ENCODE data around the gene MSL1.

MSL1 gene

GRCh38 chr17:40079545-40079944 lies 42.2 kb upstream of the MSL1 start:
- no peaks in the 10 kb centered on the region; the same call in 1 of the 2 replicates for H3K4me1 ChIP-seq (ENCODE audit: control insufficient read depth, insufficient read depth, low read length)
- no peaks in the 10 kb centered on the region for H3K9me3 ChIP-seq (ENCODE audit: control insufficient read depth, insufficient read depth, low read depth, low read length)
- ChIA-PET POLR2A (interaction anchor here (1.4 kb wide), 1 partner anchor 25 kb away, joined by 4 read pairs; the partner anchor contains the start of gene MED24), CTCF (interaction anchor here (0.6 to 10.2 kb wide), 3 partner anchors 9 to 824 kb away, joined by 3 to 154 read pairs (median 3); no protein-coding TSS in a partner anchor)
- no peak overlapping the region for H3K4me3 ChIP-seq (ENCODE audit: low read depth, low read length)
- H3K27ac ChIP-seq (ENCODE audit: extremely low read depth, low read depth, low read length), result no peak overlapping the region
- H3K36me3 ChIP-seq (ENCODE audit: control insufficient read depth in 2 of 2, insufficient read depth in 1 of 2, low read length in 2 of 2), result peaks cover 0 to 45% of the 10 kb centered on the region in 2 experiments; a peak in 2 of 3 replicates
- TF ChIP-seq ZNF24 (tag by site-specific recombination; IDR thresholded peaks at IDR 0.05) (no peak), ZNF658 (tag by site-specific recombination; IDR thresholded peaks at IDR 0.05) (no peak), ZNF639 (tag by site-specific recombination; IDR thresholded peaks at IDR 0.05) (no peak), ZNF747 (tag by site-specific recombination; IDR thresholded peaks at IDR 0.05) (no peak), ZNF404 (tag by site-specific recombination; IDR thresholded peaks at IDR 0.05) (no peak), ZNF514 (tag by site-specific recombination; IDR thresholded peaks at IDR 0.05) (no peak)

GRCh38 chr17:40084477-40084876 lies 37.3 kb upstream of the MSL1 start:
- ChIA-PET CTCF (interaction anchor here (0.6 to 4.9 kb wide), 14 partner anchors 9 to 431 kb away, joined by 3 to 91 read pairs (median 6); partner anchors contain the start of gene CSF3), POLR2A (no interaction called here)
- no peak for TF ChIP-seq ZNF658 (tag by site-specific recombination; IDR thresholded peaks at IDR 0.05)
- TF ChIP-seq PATZ1 (tag by site-specific recombination; IDR thresholded peaks at IDR 0.05), result no peak
- TF ChIP-seq ZNF521 (tag by site-specific recombination; IDR thresholded peaks at IDR 0.05), result no peak
- no peak for TF ChIP-seq ZNF561 (tag by site-specific recombination; IDR thresholded peaks at IDR 0.05; ENCODE audit: borderline replicate concordance)
- TF ChIP-seq ZNF580 (tag by site-specific recombination; IDR thresholded peaks at IDR 0.05), result no peak
- TF ChIP-seq ZFHX2 (tag by site-specific recombination; conservative IDR thresholded peaks at IDR 0.05), result no peak
- TF ChIP-seq SCRT2 (tag by site-specific recombination; IDR thresholded peaks at IDR 0.05), result no peak
- TF ChIP-seq ZNF768 (tag by site-specific recombination; IDR thresholded peaks at IDR 0.05), result no peak
- TF ChIP-seq OVOL3 (tag by site-specific recombination; IDR thresholded peaks at IDR 0.05), result no peak
- no peak for TF ChIP-seq ZNF544 (tag by site-specific recombination; IDR thresholded peaks at IDR 0.05)
- TF ChIP-seq ZBTB11 (tag by site-specific recombination; conservative IDR thresholded peaks at IDR 0.05; ENCODE audit: low read depth), result no peak
- TF ChIP-seq ZNF266 (tag by site-specific recombination; IDR thresholded peaks at IDR 0.05; ENCODE audit: low read depth), result no peak
- no peak overlapping the region for H3K27ac ChIP-seq (ENCODE audit: extremely low read depth, low read depth, low read length)
- no peaks in the 10 kb centered on the region for H3K9me3 ChIP-seq (ENCODE audit: control insufficient read depth, insufficient read depth, low read depth, low read length)
- H3K4me3 ChIP-seq (ENCODE audit: low read depth, low read length), result no peak overlapping the region
- no peaks in the 10 kb centered on the region for H3K4me1 ChIP-seq (ENCODE audit: control insufficient read depth, insufficient read depth, low read length)
- peaks cover 17 to 50% of the 10 kb centered on the region in 2 experiments; a peak in 2 of 3 replicates for H3K36me3 ChIP-seq (ENCODE audit: control insufficient read depth in 2 of 2, insufficient read depth in 1 of 2, low read length in 2 of 2)

Measured in HEK293 (cell line).